GM23338 (cell line): ENCODE measurements around the gene SIDT2. TPM values are rescaled to one million over a fixed set of nuclear protein-coding genes. Genes with fewer than 3 reads are reported as not detected.

Source experiments
- ATAC-seq: fragments of 200-7000 bp; cut with Tn5 transposase; 3 replicates; pipeline ENCODE4 v1.9.1; 2020
- DNase-seq: peaks from one replicate; pipeline ENCODE4 v3.0.0-alpha.2; 2015; ENCODE audit warnings: low spot score
- H2AFZ ChIP-seq: fragments of 200-600 bp; sonication (generic); 2 replicates; pipeline ENCODE4 v1.8.0; 2016; ENCODE audit warnings: antibody characterized with exemption, mild to moderate bottlenecking, moderate library complexity
- H3F3A ChIP-seq: fragments of 200-600 bp; sonication (generic); replicated peaks from 2 replicates; pipeline ENCODE4 v1.8.0; 2017; ENCODE audit warnings: antibody characterized with exemption, mixed run types, low read depth
- H3K27ac ChIP-seq: fragments of 200-600 bp; sonication (generic); 2 replicates; pipeline ENCODE4 v1.6.1; 2016; ENCODE audit warnings: low read depth
- H3K27me3 ChIP-seq: fragments of 200-600 bp; sonication (generic); 2 replicates; pipeline ENCODE4 v1.8.0; 2016; ENCODE audit warnings: mild to moderate bottlenecking, mixed run types, moderate library complexity; ENCODE audit not compliant: insufficient read depth
- H3K36me3 ChIP-seq: fragments of 200-600 bp; sonication (generic); 2 replicates; pipeline ENCODE4 v1.8.0; 2016; ENCODE audit warnings: mild to moderate bottlenecking; ENCODE audit not compliant: insufficient read depth
- H3K4me1 ChIP-seq: fragments of 200-600 bp; sonication (generic); 2 replicates; pipeline ENCODE4 v1.8.0; 2016; ENCODE audit warnings: mild to moderate bottlenecking, moderate library complexity; ENCODE audit not compliant: insufficient read depth
- H3K4me2 ChIP-seq: fragments of 200-600 bp; sonication (generic); 2 replicates; pipeline ENCODE4 v1.7.1; 2017; ENCODE audit warnings: mixed run types
- H3K4me3 ChIP-seq: fragments of 200-600 bp; sonication (generic); 2 replicates; pipeline ENCODE4 v1.6.1; 2016; ENCODE audit warnings: mixed run types
- H3K79me2 ChIP-seq: fragments of 200-600 bp; sonication (generic); replicated peaks from 2 replicates; pipeline ENCODE4 v1.8.0; 2017; ENCODE audit warnings: mild to moderate bottlenecking; ENCODE audit not compliant: insufficient read depth
- H3K9me2 ChIP-seq: fragments of 200-600 bp; sonication (generic); 2 replicates; pipeline ENCODE4 v1.8.0; 2017; ENCODE audit not compliant: insufficient read depth
- H4K20me1 ChIP-seq: fragments of 200-600 bp; sonication (generic); replicated peaks from 2 replicates; pipeline ENCODE4 v1.8.0; 2017; ENCODE audit warnings: mild to moderate bottlenecking; ENCODE audit not compliant: insufficient read depth
- H3K27ac Mint-ChIP-seq: 2 replicates; pipeline ENCODE4 v1.8.0; 2020; ENCODE audit warnings: inconsistent platforms, mild to moderate bottlenecking, moderate library complexity, mixed read lengths
- H3K27me3 Mint-ChIP-seq: 3 replicates; pipeline ENCODE4 v1.8.0; 2022; ENCODE audit warnings: low read depth, mild to moderate bottlenecking, moderate library complexity, mixed read lengths, inconsistent platforms; ENCODE audit not compliant: insufficient read depth, poor library complexity
- H3K36me3 Mint-ChIP-seq: 3 replicates; pipeline ENCODE4 v1.8.0; 2021; ENCODE audit warnings: low read depth, mild to moderate bottlenecking, inconsistent platforms, moderate library complexity, mixed read lengths
- H3K4me1 Mint-ChIP-seq: 3 replicates; pipeline ENCODE4 v1.8.0; 2020; ENCODE audit warnings: mild to moderate bottlenecking, inconsistent platforms, mixed read lengths
- H3K4me3 Mint-ChIP-seq: 3 replicates; pipeline ENCODE4 v1.8.0; 2021; ENCODE audit warnings: moderate library complexity, mild to moderate bottlenecking, inconsistent platforms, mixed read lengths
- H3K9me3 Mint-ChIP-seq: 3 replicates; pipeline ENCODE4 v1.8.0; 2020; ENCODE audit warnings: moderate library complexity, mild to moderate bottlenecking, inconsistent platforms, mixed read lengths
- CREB1 ChIP-seq: fragments of 250-450 bp; sonication (Bioruptor Pico); IDR thresholded peaks from 2 replicates; pipeline ENCODE4 v1.5.0; 2020; ENCODE audit warnings: low read depth, mild to moderate bottlenecking, moderate library complexity
- CTCF ChIP-seq, 2 experiments: fragments of 200-600 bp in 1 of 2; sonication (generic) in 1 of 2; conservative IDR thresholded peaks; 2 replicates each; pipeline versions ENCODE4 v1.5.1 to v1.6.1; 2016 to 2017; ENCODE audit warnings: antibody characterized with exemption in 2 of 2, low read depth in 2 of 2, mild to moderate bottlenecking in 2 of 2, moderate library complexity in 1 of 2
- EZH2 ChIP-seq: fragments of 200-600 bp; sonication (generic); IDR thresholded peaks from one replicate; pipeline ENCODE4 v1.8.0; 2017; ENCODE audit warnings: antibody characterized with exemption, mild to moderate bottlenecking, low read depth; ENCODE audit not compliant: unreplicated experiment
- EZH2phosphoT487 ChIP-seq: fragments of 200-600 bp; sonication (generic); IDR thresholded peaks from one replicate; pipeline ENCODE4 v1.8.1; 2018; ENCODE audit warnings: antibody characterized with exemption; ENCODE audit not compliant: unreplicated experiment
- JUNB ChIP-seq: IDR thresholded peaks from one replicate; pipeline ENCODE4 v1.6.1; 2016; ENCODE audit warnings: antibody characterized with exemption; ENCODE audit not compliant: unreplicated experiment
- NANOG ChIP-seq: IDR thresholded peaks from 2 replicates; pipeline ENCODE4 v1.6.1; 2016; ENCODE audit warnings: antibody characterized with exemption, borderline replicate concordance
- POLR2AphosphoS5 ChIP-seq: IDR thresholded peaks from 2 replicates; pipeline ENCODE4 v1.6.1; 2016; ENCODE audit warnings: antibody characterized with exemption, low read depth
- STAT1 ChIP-seq: IDR thresholded peaks from one replicate; pipeline ENCODE4 v1.6.1; 2016; ENCODE audit warnings: antibody characterized with exemption; ENCODE audit not compliant: unreplicated experiment
- ZNF331 ChIP-seq: fragments of 250-450 bp; sonication (Bioruptor Pico); IDR thresholded peaks from 2 replicates; pipeline ENCODE4 v1.5.0; 2020; ENCODE audit warnings: low read depth, mild to moderate bottlenecking, moderate library complexity
- polyA plus RNA-seq: library from polyadenylated mRNA; unstranded; fragments of >200 nt; fragmentation: Nextera tagmentation; extraction: Ambion mirVana; gene quantifications from 2 replicates; pipeline ENCODE4 v1.2.1, GENCODE V29; 2016
- total RNA-seq: library from RNA; depleted of rRNA; stranded (reverse); fragments of >200 nt; shearing (Covaris generic); gene quantifications from 2 replicates; pipeline ENCODE4 v1.2.3, GENCODE V29; 2014
- TF ChIP-seq, protein P1 (sequence below): IDR thresholded peaks from 2 replicates; pipeline ENCODE4 v1.6.1; 2016; ENCODE audit warnings: antibody characterized with exemption
- TF ChIP-seq, protein P2 (sequence below): fragments of 250-450 bp; sonication (Bioruptor Pico); IDR thresholded peaks from 2 replicates; pipeline ENCODE4 v1.5.0; 2020; ENCODE audit warnings: mild to moderate bottlenecking, moderate library complexity
- TF ChIP-seq, protein P3 (sequence below): IDR thresholded peaks from one replicate; pipeline ENCODE4 v1.6.1; 2018; ENCODE audit warnings: antibody characterized with exemption; ENCODE audit not compliant: unreplicated experiment

Gene SIDT2
- total and polyA plus RNA-seq, 2 experiments from 2014 or later, result 7.5 to 12.1 TPM

- TF ChIP-seq EZH2phosphoT487 (no peak), CREB1 (no peak)
- TF ChIP-seq, protein P1, sequence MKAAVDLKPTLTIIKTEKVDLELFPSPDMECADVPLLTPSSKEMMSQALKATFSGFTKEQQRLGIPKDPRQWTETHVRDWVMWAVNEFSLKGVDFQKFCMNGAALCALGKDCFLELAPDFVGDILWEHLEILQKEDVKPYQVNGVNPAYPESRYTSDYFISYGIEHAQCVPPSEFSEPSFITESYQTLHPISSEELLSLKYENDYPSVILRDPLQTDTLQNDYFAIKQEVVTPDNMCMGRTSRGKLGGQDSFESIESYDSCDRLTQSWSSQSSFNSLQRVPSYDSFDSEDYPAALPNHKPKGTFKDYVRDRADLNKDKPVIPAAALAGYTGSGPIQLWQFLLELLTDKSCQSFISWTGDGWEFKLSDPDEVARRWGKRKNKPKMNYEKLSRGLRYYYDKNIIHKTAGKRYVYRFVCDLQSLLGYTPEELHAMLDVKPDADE, result no peak
Measured at GRCh38 chr11:117228091-117228490, 49.5 kb downstream of the SIDT2 start (continued).

- Histone ChIP-seq H3K4me1 (peaks cover 7% of the 10 kb centered on the region), H3K27me3 (no peaks in the 10 kb centered on the region), H3F3A (peaks cover 7% of the 10 kb centered on the region; the same call in 1 of the 2 replicates), H3K4me3 (no peak overlapping the region), H3K9me2 (no peaks in the 10 kb centered on the region), H2AFZ (no peak overlapping the region), H3K36me3 (no peaks in the 10 kb centered on the region), H4K20me1 (peaks cover 7% of the 10 kb centered on the region; the same call in 1 of the 2 replicates), H3K79me2 (peaks cover 34% of the 10 kb centered on the region), H3K4me2 (no peak overlapping the region), H3K27ac (no peak overlapping the region)
- Mint-ChIP-seq H3K4me3 (no peak overlapping the region), H3K27me3 (peaks cover 17% of the 10 kb centered on the region), H3K9me3 (no peaks in the 10 kb centered on the region), H3K36me3 (peaks cover 16% of the 10 kb centered on the region), H3K27ac (no peak overlapping the region), H3K4me1 (peaks cover 25% of the 10 kb centered on the region)
- ATAC-seq, result no peak
- DNase-seq, result no peak
- TF ChIP-seq NANOG (no peak), STAT1 (no peak), ZNF331 (no peak), EZH2 (no peak), CTCF (conservative IDR thresholded peaks at IDR 0.05; ENCODE audit: low read depth in 2 of 2) (no peak), CREB1 (no peak), POLR2AphosphoS5 (no peak), JUNB (no peak)
- TF ChIP-seq, protein P2, sequence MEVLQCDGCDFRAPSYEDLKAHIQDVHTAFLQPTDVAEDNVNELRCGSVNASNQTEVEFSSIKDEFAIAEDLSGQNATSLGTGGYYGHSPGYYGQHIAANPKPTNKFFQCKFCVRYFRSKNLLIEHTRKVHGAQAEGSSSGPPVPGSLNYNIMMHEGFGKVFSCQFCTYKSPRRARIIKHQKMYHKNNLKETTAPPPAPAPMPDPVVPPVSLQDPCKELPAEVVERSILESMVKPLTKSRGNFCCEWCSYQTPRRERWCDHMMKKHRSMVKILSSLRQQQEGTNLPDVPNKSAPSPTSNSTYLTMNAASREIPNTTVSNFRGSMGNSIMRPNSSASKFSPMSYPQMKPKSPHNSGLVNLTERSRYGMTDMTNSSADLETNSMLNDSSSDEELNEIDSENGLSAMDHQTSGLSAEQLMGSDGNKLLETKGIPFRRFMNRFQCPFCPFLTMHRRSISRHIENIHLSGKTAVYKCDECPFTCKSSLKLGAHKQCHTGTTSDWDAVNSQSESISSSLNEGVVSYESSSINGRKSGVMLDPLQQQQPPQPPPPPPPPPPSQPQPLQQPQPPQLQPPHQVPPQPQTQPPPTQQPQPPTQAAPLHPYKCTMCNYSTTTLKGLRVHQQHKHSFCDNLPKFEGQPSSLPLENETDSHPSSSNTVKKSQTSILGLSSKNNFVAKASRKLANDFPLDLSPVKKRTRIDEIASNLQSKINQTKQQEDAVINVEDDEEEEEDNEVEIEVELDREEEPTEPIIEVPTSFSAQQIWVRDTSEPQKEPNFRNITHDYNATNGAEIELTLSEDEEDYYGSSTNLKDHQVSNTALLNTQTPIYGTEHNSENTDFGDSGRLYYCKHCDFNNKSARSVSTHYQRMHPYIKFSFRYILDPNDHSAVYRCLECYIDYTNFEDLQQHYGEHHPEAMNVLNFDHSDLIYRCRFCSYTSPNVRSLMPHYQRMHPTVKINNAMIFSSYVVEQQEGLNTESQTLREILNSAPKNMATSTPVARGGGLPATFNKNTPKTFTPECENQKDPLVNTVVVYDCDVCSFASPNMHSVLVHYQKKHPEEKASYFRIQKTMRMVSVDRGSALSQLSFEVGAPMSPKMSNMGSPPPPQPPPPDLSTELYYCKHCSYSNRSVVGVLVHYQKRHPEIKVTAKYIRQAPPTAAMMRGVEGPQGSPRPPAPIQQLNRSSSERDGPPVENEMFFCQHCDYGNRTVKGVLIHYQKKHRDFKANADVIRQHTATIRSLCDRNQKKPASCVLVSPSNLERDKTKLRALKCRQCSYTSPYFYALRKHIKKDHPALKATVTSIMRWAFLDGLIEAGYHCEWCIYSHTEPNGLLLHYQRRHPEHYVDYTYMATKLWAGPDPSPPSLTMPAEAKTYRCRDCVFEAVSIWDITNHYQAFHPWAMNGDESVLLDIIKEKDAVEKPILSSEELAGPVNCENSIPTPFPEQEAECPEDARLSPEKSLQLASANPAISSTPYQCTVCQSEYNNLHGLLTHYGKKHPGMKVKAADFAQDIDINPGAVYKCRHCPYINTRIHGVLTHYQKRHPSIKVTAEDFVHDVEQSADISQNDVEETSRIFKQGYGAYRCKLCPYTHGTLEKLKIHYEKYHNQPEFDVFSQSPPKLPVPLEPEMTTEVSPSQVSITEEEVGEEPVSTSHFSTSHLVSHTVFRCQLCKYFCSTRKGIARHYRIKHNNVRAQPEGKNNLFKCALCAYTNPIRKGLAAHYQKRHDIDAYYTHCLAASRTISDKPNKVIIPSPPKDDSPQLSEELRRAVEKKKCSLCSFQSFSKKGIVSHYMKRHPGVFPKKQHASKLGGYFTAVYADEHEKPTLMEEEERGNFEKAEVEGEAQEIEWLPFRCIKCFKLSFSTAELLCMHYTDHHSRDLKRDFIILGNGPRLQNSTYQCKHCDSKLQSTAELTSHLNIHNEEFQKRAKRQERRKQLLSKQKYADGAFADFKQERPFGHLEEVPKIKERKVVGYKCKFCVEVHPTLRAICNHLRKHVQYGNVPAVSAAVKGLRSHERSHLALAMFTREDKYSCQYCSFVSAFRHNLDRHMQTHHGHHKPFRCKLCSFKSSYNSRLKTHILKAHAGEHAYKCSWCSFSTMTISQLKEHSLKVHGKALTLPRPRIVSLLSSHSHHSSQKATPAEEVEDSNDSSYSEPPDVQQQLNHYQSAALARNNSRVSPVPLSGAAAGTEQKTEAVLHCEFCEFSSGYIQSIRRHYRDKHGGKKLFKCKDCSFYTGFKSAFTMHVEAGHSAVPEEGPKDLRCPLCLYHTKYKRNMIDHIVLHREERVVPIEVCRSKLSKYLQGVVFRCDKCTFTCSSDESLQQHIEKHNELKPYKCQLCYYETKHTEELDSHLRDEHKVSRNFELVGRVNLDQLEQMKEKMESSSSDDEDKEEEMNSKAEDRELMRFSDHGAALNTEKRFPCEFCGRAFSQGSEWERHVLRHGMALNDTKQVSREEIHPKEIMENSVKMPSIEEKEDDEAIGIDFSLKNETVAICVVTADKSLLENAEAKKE (CRISPR knock-in tag), result no peak
- TF ChIP-seq, protein P3, sequence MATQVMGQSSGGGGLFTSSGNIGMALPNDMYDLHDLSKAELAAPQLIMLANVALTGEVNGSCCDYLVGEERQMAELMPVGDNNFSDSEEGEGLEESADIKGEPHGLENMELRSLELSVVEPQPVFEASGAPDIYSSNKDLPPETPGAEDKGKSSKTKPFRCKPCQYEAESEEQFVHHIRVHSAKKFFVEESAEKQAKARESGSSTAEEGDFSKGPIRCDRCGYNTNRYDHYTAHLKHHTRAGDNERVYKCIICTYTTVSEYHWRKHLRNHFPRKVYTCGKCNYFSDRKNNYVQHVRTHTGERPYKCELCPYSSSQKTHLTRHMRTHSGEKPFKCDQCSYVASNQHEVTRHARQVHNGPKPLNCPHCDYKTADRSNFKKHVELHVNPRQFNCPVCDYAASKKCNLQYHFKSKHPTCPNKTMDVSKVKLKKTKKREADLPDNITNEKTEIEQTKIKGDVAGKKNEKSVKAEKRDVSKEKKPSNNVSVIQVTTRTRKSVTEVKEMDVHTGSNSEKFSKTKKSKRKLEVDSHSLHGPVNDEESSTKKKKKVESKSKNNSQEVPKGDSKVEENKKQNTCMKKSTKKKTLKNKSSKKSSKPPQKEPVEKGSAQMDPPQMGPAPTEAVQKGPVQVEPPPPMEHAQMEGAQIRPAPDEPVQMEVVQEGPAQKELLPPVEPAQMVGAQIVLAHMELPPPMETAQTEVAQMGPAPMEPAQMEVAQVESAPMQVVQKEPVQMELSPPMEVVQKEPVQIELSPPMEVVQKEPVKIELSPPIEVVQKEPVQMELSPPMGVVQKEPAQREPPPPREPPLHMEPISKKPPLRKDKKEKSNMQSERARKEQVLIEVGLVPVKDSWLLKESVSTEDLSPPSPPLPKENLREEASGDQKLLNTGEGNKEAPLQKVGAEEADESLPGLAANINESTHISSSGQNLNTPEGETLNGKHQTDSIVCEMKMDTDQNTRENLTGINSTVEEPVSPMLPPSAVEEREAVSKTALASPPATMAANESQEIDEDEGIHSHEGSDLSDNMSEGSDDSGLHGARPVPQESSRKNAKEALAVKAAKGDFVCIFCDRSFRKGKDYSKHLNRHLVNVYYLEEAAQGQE, result no peak
- TF ChIP-seq, protein P1, result no peak
Measured at GRCh38 chr11:117229411-117229810, 50.9 kb downstream of the SIDT2 start.
